ENCODE measurements around the gene KIF3B. TPM values are rescaled to one million over a fixed set of nuclear protein-coding genes. Genes with fewer than 3 reads are reported as not detected.
A peak's percentile ranks its signal among the peaks of the same experiment; 100 is the strongest.

KIF3B gene
- total and polyA plus RNA-seq, 10 of the 15 experiments (the other 5 are each of a cell fraction or from before 2014, with no cell fraction given), result 7.4 to 37.3 (median 25.9) TPM

DNA sequence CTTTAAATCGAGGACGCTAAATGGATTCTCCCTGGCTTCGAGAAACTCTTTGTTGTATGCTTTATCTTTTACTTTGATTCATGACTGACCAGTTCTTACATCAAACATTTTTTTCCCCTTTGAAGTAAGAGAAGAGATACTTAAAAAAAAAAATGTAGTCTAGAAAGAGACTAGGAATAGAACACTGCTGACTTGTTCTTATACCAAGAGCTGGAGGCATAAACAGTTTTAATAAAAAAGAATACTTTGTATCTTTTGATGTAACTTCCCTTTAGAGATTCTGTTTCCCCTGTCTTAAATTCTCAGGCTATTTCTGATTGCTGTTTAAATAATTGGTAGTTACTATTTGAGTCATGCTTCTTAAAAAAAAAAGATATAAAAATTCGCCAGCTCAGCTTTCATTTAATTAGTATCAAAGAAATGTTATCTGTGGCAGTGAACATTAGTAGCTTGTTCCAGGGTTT is 85.5 kb downstream of the KIF3B start:
- Histone ChIP-seq H3K4me1 (ENCODE audit: control insufficient read depth, insufficient read depth, low read length) (peaks cover 32% of the 10 kb centered on the region), H3K36me3 (ENCODE audit: control insufficient read depth in 2 of 2, insufficient read depth in 2 of 2, low read length in 1 of 2) (peaks cover 0 to 1% of the 10 kb centered on the region in 2 experiments; a peak in 2 of 4 replicates), H3K27ac (ENCODE audit: control insufficient read depth, insufficient read depth) (peak overlapping the region; percentile 59), H3K79me2 (ENCODE audit: control insufficient read depth, insufficient read depth, low read length) (peaks cover 91% of the 10 kb centered on the region), H3K27me3 (replicated peaks in 1 of 2; ENCODE audit: control insufficient read depth in 2 of 2, insufficient read depth in 2 of 2, low read length in 1 of 2) (no peaks in the 10 kb centered on the region), H3K9ac (ENCODE audit: control insufficient read depth, insufficient read depth, low read length) (no peak overlapping the region; the same call in 1 of the 2 replicates), H3K4me2 (ENCODE audit: control insufficient read depth, insufficient read depth) (peak overlapping the region; percentile 94), H3K9me3 (replicated peaks; ENCODE audit: control insufficient read depth, insufficient read depth, low read length) (no peaks in the 10 kb centered on the region; the same call in 2 of the 3 replicates), H2AFZ (ENCODE audit: control insufficient read depth, low read depth, low read length) (no peak overlapping the region), H3K4me3 (peak overlapping the region; percentile 46), H4K20me1 (ENCODE audit: control insufficient read depth, insufficient read depth) (peaks cover 9% of the 10 kb centered on the region)
- DNase-seq (ENCODE audit: low read depth, low spot score) (no peak), ATAC-seq (no peak), FAIRE-seq (no peak)
- ChIA-PET RAD21 (ENCODE audit: unreplicated experiment) (interaction anchor here (0.6 to 1.7 kb wide), 6 partner anchors 9 to 78 kb away, joined by 3 to 9 read pairs (median 4); no protein-coding TSS in a partner anchor), SMC1A (ENCODE audit: uncharacterized antibody, unreplicated experiment) (interaction anchor here (0.8 to 3.4 kb wide), 6 partner anchors 8 to 28 kb away, joined by 3 to 23 read pairs (median 4); no protein-coding TSS in a partner anchor), POLR2A (interaction anchor here (0.5 to 1.8 kb wide), 4 partner anchors 24 to 261 kb away, joined by 3 to 6 read pairs (median 4); no protein-coding TSS in a partner anchor), CTCF (interaction anchor here (0.6 to 3.2 kb wide), 6 partner anchors 11 to 289 kb away, joined by 3 to 7 read pairs (median 4); no protein-coding TSS in a partner anchor)
- WGBS (ENCODE audit: insufficient coverage, insufficient replicate concordance, low lambda C conversion rate, missing lambda C conversion rate), result 2% methylated on average over 4 of the region's 4 CpGs
- intact Hi-C loops (cut with micrococcal nuclease; ENCODE audit: unreplicated experiment) (no loop called here), in situ Hi-C loops (cut with MboI) (no loop called here)
- no TSS peak for BruUV-seq (replicated peaks)
- TF ChIP-seq GABPA (IDR thresholded peaks at IDR 0.05; ENCODE audit: low read depth) (peak; percentile 53; the same call in 1 of the 2 replicates), MEF2B (IDR thresholded peaks at IDR 0.05; ENCODE audit: partially characterized antibody, poor library complexity, severe bottlenecking) (peak; percentile 44), CREM (IDR thresholded peaks at IDR 0.05; ENCODE audit: low read depth) (peak; percentile 67), TCF12 (IDR thresholded peaks at IDR 0.05; ENCODE audit: low read depth, low read length) (no peak), SMC3 (IDR thresholded peaks at IDR 0.05; ENCODE audit: borderline replicate concordance, low read length) (no peak), ZBED1 (IDR thresholded peaks at IDR 0.05; ENCODE audit: borderline replicate concordance) (no peak), TCF3 (IDR thresholded peaks at IDR 0.05; ENCODE audit: borderline replicate concordance, insufficient read depth, low read depth, low read length) (no peak), TAF1 (IDR thresholded peaks at IDR 0.05; ENCODE audit: borderline replicate concordance, low read depth, low read length) (no peak), MEF2A (IDR thresholded peaks at IDR 0.05; ENCODE audit: insufficient read depth, low read depth, low read length) (peak; percentile 69; the same call in 1 of the 2 replicates), NFYA (IDR thresholded peaks at IDR 0.05; ENCODE audit: borderline replicate concordance, low read depth, low read length) (no peak), BCL11A (IDR thresholded peaks at IDR 0.05; ENCODE audit: low read depth, low read length) (no peak), JUNB (IDR thresholded peaks at IDR 0.05) (peak; percentile 87), EED (IDR thresholded peaks at IDR 0.05; ENCODE audit: low read depth) (no peak), E2F8 (IDR thresholded peaks at IDR 0.05; ENCODE audit: low read depth, partially characterized antibody) (no peak), RELB (IDR thresholded peaks at IDR 0.05; ENCODE audit: low read depth) (no peak), SREBF1 (IDR thresholded peaks at IDR 0.05; ENCODE audit: low read length) (no peak), DPF2 (IDR thresholded peaks at IDR 0.05) (no peak)
- TF ChIP-seq, protein P1, sequence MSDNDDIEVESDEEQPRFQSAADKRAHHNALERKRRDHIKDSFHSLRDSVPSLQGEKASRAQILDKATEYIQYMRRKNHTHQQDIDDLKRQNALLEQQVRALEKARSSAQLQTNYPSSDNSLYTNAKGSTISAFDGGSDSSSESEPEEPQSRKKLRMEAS (IDR thresholded peaks at IDR 0.05; ENCODE audit: low read depth, low read length), result no peak
- TF ChIP-seq, protein P2, sequence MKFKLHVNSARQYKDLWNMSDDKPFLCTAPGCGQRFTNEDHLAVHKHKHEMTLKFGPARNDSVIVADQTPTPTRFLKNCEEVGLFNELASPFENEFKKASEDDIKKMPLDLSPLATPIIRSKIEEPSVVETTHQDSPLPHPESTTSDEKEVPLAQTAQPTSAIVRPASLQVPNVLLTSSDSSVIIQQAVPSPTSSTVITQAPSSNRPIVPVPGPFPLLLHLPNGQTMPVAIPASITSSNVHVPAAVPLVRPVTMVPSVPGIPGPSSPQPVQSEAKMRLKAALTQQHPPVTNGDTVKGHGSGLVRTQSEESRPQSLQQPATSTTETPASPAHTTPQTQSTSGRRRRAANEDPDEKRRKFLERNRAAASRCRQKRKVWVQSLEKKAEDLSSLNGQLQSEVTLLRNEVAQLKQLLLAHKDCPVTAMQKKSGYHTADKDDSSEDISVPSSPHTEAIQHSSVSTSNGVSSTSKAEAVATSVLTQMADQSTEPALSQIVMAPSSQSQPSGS (IDR thresholded peaks at IDR 0.05; ENCODE audit: low read length), result peak; percentile 54; the same call in 1 of the 2 replicates
